GM12878 (cell line): ENCODE results near the gene SLC2A4RG. TPM values are rescaled to one million over a fixed set of nuclear protein-coding genes. Genes with fewer than 3 reads are reported as not detected.

ENCODE experiments used
- BCL3 ChIP-seq: IDR thresholded peaks from 2 replicates; pipeline ENCODE4 v1.6.1; 2011; ENCODE audit warnings: borderline replicate concordance, low read depth, mild to moderate bottlenecking, moderate library complexity, low read length; ENCODE audit not compliant: insufficient read depth, poor library complexity, severe bottlenecking
- CHD4 ChIP-seq: fragments of 200-600 bp; sonication (generic); IDR thresholded peaks from 2 replicates; pipeline ENCODE4 v1.6.1; 2016; ENCODE audit warnings: mild to moderate bottlenecking
- CREM ChIP-seq: IDR thresholded peaks from 2 replicates; pipeline ENCODE4 v1.6.1; 2014; ENCODE audit warnings: antibody characterized with exemption, low read depth
- E4F1 ChIP-seq: fragments of 450-650 bp; IDR thresholded peaks from 2 replicates; pipeline ENCODE4 v1.6.1; 2018; ENCODE audit warnings: borderline replicate concordance, mild to moderate bottlenecking; ENCODE audit not compliant: partially characterized antibody
- KLF5 ChIP-seq: fragments of 450-650 bp; IDR thresholded peaks from 2 replicates; pipeline ENCODE4 v1.6.1; 2014; ENCODE audit warnings: mild to moderate bottlenecking; ENCODE audit not compliant: partially characterized antibody
- MXI1 ChIP-seq: fragments of 150-350 bp; IDR thresholded peaks from 2 replicates; pipeline ENCODE4 v1.6.1; 2011; ENCODE audit warnings: low read depth, mild to moderate bottlenecking, inconsistent platforms, low read length, improper control_type of control experiment
- NBN ChIP-seq: fragments of 450-650 bp; IDR thresholded peaks from 2 replicates; pipeline ENCODE4 v1.6.1; 2016
- NR2F1 ChIP-seq: fragments of 450-650 bp; conservative IDR thresholded peaks from 2 replicates; pipeline ENCODE4 v1.6.1; 2017; ENCODE audit warnings: mild to moderate bottlenecking
- PAX8 ChIP-seq: fragments of 450-650 bp; IDR thresholded peaks from 2 replicates; pipeline ENCODE4 v1.6.1; 2017; ENCODE audit warnings: mild to moderate bottlenecking, moderate library complexity
- POLR2A ChIP-seq: IDR thresholded peaks from 2 replicates; pipeline ENCODE4 v1.6.1; 2011; ENCODE audit warnings: low read depth, mild to moderate bottlenecking, low read length
- POLR2AphosphoS2 ChIP-seq: IDR thresholded peaks from 2 replicates; pipeline ENCODE4 v1.6.1; 2011; ENCODE audit warnings: low read depth, mild to moderate bottlenecking, low read length, improper control_type of control experiment, moderate library complexity
- RELB ChIP-seq: fragments of 450-650 bp; IDR thresholded peaks from 2 replicates; pipeline ENCODE4 v1.6.1; 2017; ENCODE audit warnings: low read depth, mild to moderate bottlenecking, moderate library complexity
- RUNX3 ChIP-seq: IDR thresholded peaks from 2 replicates; pipeline ENCODE4 v1.6.1; 2012; ENCODE audit warnings: low read length, inconsistent platforms
- YBX1 ChIP-seq: fragments of 450-650 bp; IDR thresholded peaks from 2 replicates; pipeline ENCODE4 v1.6.1; 2016; ENCODE audit warnings: antibody characterized with exemption
- ZBTB11 ChIP-seq: fragments of 450-650 bp; formaldehyde crosslinking; IDR thresholded peaks from 2 replicates; pipeline ENCODE4 v1.5.0; 2022; ENCODE audit warnings: mild to moderate bottlenecking, missing genetic modification characterization
- ZNF592 ChIP-seq: fragments of 450-650 bp; IDR thresholded peaks from 2 replicates; pipeline ENCODE4 v1.6.1; 2017; ENCODE audit warnings: mild to moderate bottlenecking, moderate library complexity
- polyA plus RNA-seq, 11 experiments: library from polyadenylated mRNA; depleted of rRNA in 4 of 11; unstranded in 6 of 11; stranded (reverse) in 5 of 11; fragments of >200 nt; fragmentation: Nextera tagmentation in 4 of 11; fragmentation: Illumina TruSeq in 1 of 11; extraction: Ambion mirVana in 4 of 11; extraction: Trizol in 1 of 11; gene quantifications; 1 replicate in 1 of 11; 2 replicates in 10 of 11; pipeline versions ENCODE4 v1.2.1 to v1.2.3, GENCODE V29; 2011 to 2016; ENCODE audit warnings: inconsistent platforms in 2 of 11, missing spikeins in 2 of 11, low read depth in 1 of 11
- total RNA-seq, 4 experiments: library from RNA; depleted of rRNA in 3 of 4; stranded (reverse); fragments of >200 nt in 3 of 4; fragmentation: Illumina TruSeq in 1 of 4; extraction: Trizol in 1 of 4; gene quantifications; 2 replicates each; pipeline versions ENCODE4 v1.2.1 to v1.2.3, GENCODE V29; 2013 to 2021

Gene SLC2A4RG
- total and polyA plus RNA-seq, 10 of the 15 experiments (the other 5 are each of a cell fraction or from before 2014, with no cell fraction given), result 0.34 to 65.9 (median 13.3) TPM

GRCh38 chr20:63699466-63700198, 39.9 kb upstream of the SLC2A4RG start (continued):
- TF ChIP-seq ZBTB11 (CRISPR knock-in tag), result no peak
- TF ChIP-seq ZNF592, result no peak
- TF ChIP-seq NR2F1, result peak; percentile 87
- TF ChIP-seq RELB, result no peak
- TF ChIP-seq POLR2A, result peak; percentile 59
- TF ChIP-seq CREM, result no peak
- no peak for TF ChIP-seq E4F1
- TF ChIP-seq YBX1, result no peak
- TF ChIP-seq POLR2AphosphoS2, result no peak
- no peak for TF ChIP-seq BCL3
- no peak for TF ChIP-seq KLF5
- no peak for TF ChIP-seq CHD4
- TF ChIP-seq NBN, result no peak
- no peak for TF ChIP-seq MXI1
- TF ChIP-seq RUNX3, result no peak
- TF ChIP-seq PAX8, result no peak
